H1 (cell line): ENCODE measurements around the gene CCL15. TPM values are rescaled to one million over a fixed set of nuclear protein-coding genes. Genes with fewer than 3 reads are reported as not detected.

Experiments
- CTCF ChIA-PET: fragments of 300-600 bp; sonication (Branson Sonifier 250); formaldehyde crosslinking; loops from one replicate; lab custom pipeline; 2021; ENCODE audit not compliant: partially characterized antibody; lab: Charles Lee
- POLR2A ChIA-PET: fragments of 300-600 bp; sonication (Branson Sonifier 250); formaldehyde crosslinking; loops from one replicate; lab custom pipeline; 2021; ENCODE audit warnings: inconsistent platforms; ENCODE audit not compliant: partially characterized antibody; lab: Charles Lee
- DNase-seq, 2 experiments: peaks; one replicate each; pipeline versions ENCODE4 v3.0.0 to v3.0.0-alpha.2; 2010 to 2022; ENCODE audit warnings: low spot score in 2 of 2, low read depth in 1 of 2, mixed read lengths in 1 of 2
- FAIRE-seq: peaks from 2 replicates; lab custom pipeline; 2011; peaks lifted over from hg19 to GRCh38; lab: Jason Lieb, UNC
- H2AFZ ChIP-seq: 2 replicates; pipeline ENCODE4 v1.8.1; 2012; ENCODE audit warnings: low read length, inconsistent platforms
- H2AK5ac ChIP-seq: 2 replicates; pipeline ENCODE4 v1.6.1; 2013; ENCODE audit warnings: low read depth, low read length
- H2BK120ac ChIP-seq: replicated peaks from 2 replicates; pipeline ENCODE3; 2013; ENCODE audit warnings: low read depth, low read length, inconsistent platforms
- H2BK12ac ChIP-seq: 2 replicates; pipeline ENCODE4 v1.6.1; 2013; ENCODE audit warnings: low read depth, low read length
- H2BK15ac ChIP-seq: 2 replicates; pipeline ENCODE4 v1.6.1; 2013; ENCODE audit warnings: low read length
- H2BK20ac ChIP-seq: 2 replicates; pipeline ENCODE4 v1.6.1; 2013; ENCODE audit warnings: low read length
- H2BK5ac ChIP-seq: 2 replicates; pipeline ENCODE4 v1.6.1; 2013; ENCODE audit warnings: low read depth, low read length
- H3K14ac ChIP-seq: 2 replicates; pipeline ENCODE4 v1.6.1; 2013; ENCODE audit warnings: inconsistent platforms; ENCODE audit not compliant: insufficient read length
- H3K18ac ChIP-seq: 2 replicates; pipeline ENCODE4 v1.6.1; 2013; ENCODE audit warnings: low read length; ENCODE audit errors: extremely low read depth
- H3K23ac ChIP-seq: 2 replicates; pipeline ENCODE4 v1.6.1; 2013; ENCODE audit warnings: inconsistent platforms; ENCODE audit not compliant: insufficient read length
- H3K23me2 ChIP-seq: 2 replicates; pipeline ENCODE4 v1.6.1; 2013; ENCODE audit warnings: low read depth, low read length
- H3K27ac ChIP-seq: 2 replicates; pipeline ENCODE4 v1.6.1; 2011; ENCODE audit warnings: low read depth, low read length, inconsistent platforms
- H3K27me3 ChIP-seq, 4 experiments: replicated peaks in 1 of 4; 1 replicate in 1 of 4; 2 replicates in 3 of 4; pipeline versions ENCODE4 v1.6.1 to v1.8.1; 2011 to 2013; ENCODE audit warnings: low read length in 3 of 4, mild to moderate bottlenecking in 3 of 4, inconsistent platforms in 2 of 4, mixed read lengths in 2 of 4, moderate library complexity in 1 of 4; ENCODE audit not compliant: control insufficient read depth in 3 of 4, insufficient read depth in 3 of 4; ENCODE audit errors: extremely low read depth in 1 of 4
- H3K36me3 ChIP-seq, 4 experiments: 2 replicates each; pipeline versions ENCODE4 v1.6.1 to v1.8.1; 2011 to 2013; ENCODE audit warnings: mild to moderate bottlenecking in 4 of 4, low read length in 3 of 4, moderate library complexity in 2 of 4, control low read depth in 1 of 4, inconsistent platforms in 1 of 4; ENCODE audit not compliant: insufficient read depth in 4 of 4, control insufficient read depth in 2 of 4
- H3K4ac ChIP-seq: replicated peaks from 2 replicates; pipeline ENCODE3; 2013; ENCODE audit warnings: low read length, low read depth, mixed read lengths, inconsistent platforms; ENCODE audit not compliant: insufficient read length
- H3K4me1 ChIP-seq, 4 experiments: replicated peaks in 1 of 4; 1 replicate in 1 of 4; 2 replicates in 3 of 4; pipeline versions ENCODE4 v1.6.1 to v1.8.1; 2011 to 2013; ENCODE audit warnings: low read length in 3 of 4, inconsistent platforms in 2 of 4, mixed read lengths in 1 of 4; ENCODE audit not compliant: insufficient read depth in 4 of 4, control insufficient read depth in 3 of 4
- H3K4me2 ChIP-seq, 2 experiments: 2 replicates each; pipeline versions ENCODE4 v1.6.1 to v1.8.1; 2011 to 2013; ENCODE audit warnings: low read depth in 2 of 2, low read length in 2 of 2, control low read depth in 1 of 2, inconsistent platforms in 1 of 2, mild to moderate bottlenecking in 1 of 2; ENCODE audit not compliant: insufficient read depth in 1 of 2
- H3K4me3 ChIP-seq, 4 experiments: fragments of 200-600, 300-600 bp in 1 of 4; sonication (generic), shearing (Covaris generic), sonication (Bioruptor Twin) in 1 of 4; 2 replicates each; pipeline versions ENCODE4 v1.5.1 to v1.8.1; 2011 to 2016; ENCODE audit warnings: low read length in 4 of 4, low read depth in 3 of 4, control low read depth in 2 of 4, inconsistent platforms in 2 of 4, mild to moderate bottlenecking in 2 of 4, mixed read lengths in 1 of 4, moderate library complexity in 1 of 4; ENCODE audit not compliant: insufficient read depth in 2 of 4; ENCODE audit errors: extremely low read depth in 1 of 4
- H3K56ac ChIP-seq: replicated peaks from 2 replicates; pipeline ENCODE3; 2013; ENCODE audit warnings: low read depth, mild to moderate bottlenecking, mixed read lengths, low read length, inconsistent platforms; ENCODE audit not compliant: insufficient read length
- H3K79me1 ChIP-seq: 2 replicates; pipeline ENCODE4 v1.6.1; 2013; ENCODE audit warnings: low read depth, low read length, control low read depth
- H3K79me2 ChIP-seq, 2 experiments: 2 replicates each; pipeline versions ENCODE4 v1.6.1 to v1.8.1; 2012 to 2013; ENCODE audit warnings: low read length in 2 of 2, mild to moderate bottlenecking in 2 of 2, inconsistent platforms in 1 of 2; ENCODE audit not compliant: insufficient read depth in 2 of 2, control insufficient read depth in 1 of 2
- H3K9ac ChIP-seq, 4 experiments: replicated peaks in 1 of 4; 1 replicate in 1 of 4; 2 replicates in 3 of 4; pipeline versions ENCODE4 v1.6.1 to v1.8.1; 2011 to 2013; ENCODE audit warnings: low read depth in 3 of 4, low read length in 3 of 4, control low read depth in 2 of 4, mild to moderate bottlenecking in 2 of 4, moderate library complexity in 2 of 4, inconsistent platforms in 1 of 4; ENCODE audit errors: extremely low read depth in 1 of 4
- H3K9me3 ChIP-seq, 2 experiments: 2 replicates each; pipeline versions ENCODE4 v1.6.1 to v1.8.1; 2012 to 2013; ENCODE audit warnings: mild to moderate bottlenecking in 2 of 2, moderate library complexity in 2 of 2, control low read depth in 1 of 2, inconsistent platforms in 1 of 2, low read depth in 1 of 2, low read length in 1 of 2, mixed read lengths in 1 of 2; ENCODE audit not compliant: insufficient read depth in 2 of 2
- H4K20me1 ChIP-seq, 2 experiments: replicated peaks in 1 of 2; 2 replicates each; pipeline versions ENCODE3 to v1.8.1; 2011 to 2013; ENCODE audit warnings: inconsistent platforms in 2 of 2, low read length in 2 of 2, mild to moderate bottlenecking in 1 of 2; ENCODE audit not compliant: insufficient read depth in 2 of 2, control insufficient read depth in 1 of 2
- H4K5ac ChIP-seq: 2 replicates; pipeline ENCODE4 v1.6.1; 2013; ENCODE audit warnings: low read length, low read depth, mixed read lengths, inconsistent platforms; ENCODE audit not compliant: insufficient read length
- H4K8ac ChIP-seq: 2 replicates; pipeline ENCODE4 v1.8.0; 2013; ENCODE audit warnings: mild to moderate bottlenecking, moderate library complexity, low read length, inconsistent platforms; ENCODE audit not compliant: insufficient read depth; ENCODE audit errors: extremely low read depth
- H4K91ac ChIP-seq: replicated peaks from 2 replicates; pipeline ENCODE3; 2013; ENCODE audit warnings: low read length, mixed read lengths, inconsistent platforms; ENCODE audit not compliant: insufficient read length
- BACH1 ChIP-seq: IDR thresholded peaks from 2 replicates; pipeline ENCODE4 v1.6.1; 2012; ENCODE audit warnings: low read length, improper control_type of control experiment
- BRCA1 ChIP-seq: IDR thresholded peaks from 2 replicates; pipeline ENCODE4 v1.6.1; 2012; ENCODE audit warnings: low read depth, low read length, improper control_type of control experiment
- EP300 ChIP-seq, 2 experiments: IDR thresholded peaks; 1 replicate in 1 of 2; 2 replicates in 1 of 2; pipeline ENCODE4 v1.6.1; 2011 to 2012; ENCODE audit warnings: low read depth in 2 of 2, low read length in 2 of 2, mild to moderate bottlenecking in 2 of 2, borderline replicate concordance in 1 of 2, inconsistent platforms in 1 of 2, moderate library complexity in 1 of 2
- GTF2F1 ChIP-seq: IDR thresholded peaks from 2 replicates; pipeline ENCODE4 v1.6.1; 2012; ENCODE audit warnings: low read depth, low read length, improper control_type of control experiment, borderline replicate concordance
- HDAC6 ChIP-seq: IDR thresholded peaks from one replicate; pipeline ENCODE4 v1.7.1; 2012; ENCODE audit warnings: low read depth, mild to moderate bottlenecking, inconsistent platforms, low read length, moderate library complexity
- KDM5A ChIP-seq: fragments of 200-600 bp; IDR thresholded peaks from 2 replicates; pipeline ENCODE4 v1.7.1; 2012; ENCODE audit warnings: mild to moderate bottlenecking, low read length, inconsistent platforms, mixed read lengths
- NRF1 ChIP-seq: IDR thresholded peaks from 2 replicates; pipeline ENCODE4 v1.6.1; 2011; ENCODE audit warnings: mild to moderate bottlenecking, low read depth, low read length, improper control_type of control experiment
- RAD21 ChIP-seq, 2 experiments: IDR thresholded peaks in 1 of 2; conservative IDR thresholded peaks in 1 of 2; 2 replicates each; pipeline ENCODE4 v1.6.1; 2011; ENCODE audit warnings: low read depth in 2 of 2, low read length in 2 of 2, improper control_type of control experiment in 1 of 2, inconsistent platforms in 1 of 2, mild to moderate bottlenecking in 1 of 2, moderate library complexity in 1 of 2
- RBBP5 ChIP-seq: IDR thresholded peaks from 2 replicates; pipeline ENCODE4 v1.7.1; 2012; ENCODE audit warnings: low read depth, mild to moderate bottlenecking, inconsistent platforms, low read length, moderate library complexity, borderline replicate concordance
- RXRA ChIP-seq: IDR thresholded peaks from 2 replicates; pipeline ENCODE4 v1.6.1; 2011; ENCODE audit warnings: low read depth, mild to moderate bottlenecking, low read length, moderate library complexity; ENCODE audit not compliant: insufficient read depth
- SIRT6 ChIP-seq: IDR thresholded peaks from one replicate; pipeline ENCODE4 v1.7.1; 2012; ENCODE audit warnings: low read length, inconsistent platforms
- SIX5 ChIP-seq: IDR thresholded peaks from 2 replicates; pipeline ENCODE4 v1.6.1; 2011; ENCODE audit warnings: mild to moderate bottlenecking, low read depth, low read length
- TBP ChIP-seq: IDR thresholded peaks from 2 replicates; pipeline ENCODE4 v1.6.1; 2011; ENCODE audit warnings: low read depth, low read length, improper control_type of control experiment
- TEAD4 ChIP-seq: IDR thresholded peaks from 2 replicates; pipeline ENCODE4 v1.6.1; 2012; ENCODE audit warnings: low read depth, low read length, inconsistent platforms, mixed read lengths
- YY1 ChIP-seq: IDR thresholded peaks from 2 replicates; pipeline ENCODE4 v1.6.1; 2011; ENCODE audit warnings: low read depth, mild to moderate bottlenecking, low read length
- WGBS, 2 experiments: shearing (Covaris generic) in 1 of 2; methylation state at CpG; one replicate each; pipeline versions ENCODE4 v1.1.6 to v1.1.7; 2013 to 2015; ENCODE audit warnings: low lambda C conversion rate in 2 of 2, mixed read lengths in 2 of 2, inconsistent platforms in 1 of 2, low coverage in 1 of 2, missing lambda C conversion rate in 1 of 2; ENCODE audit not compliant: insufficient replicate concordance in 2 of 2, insufficient coverage in 1 of 2, insufficient read length in 1 of 2; ENCODE audit errors: extremely low coverage in 1 of 2, missing lambda C conversion rate in 1 of 2; 5-methylcytosine and 5-hydroxymethylcytosine counted together
- polyA plus RNA-seq, 7 experiments: library from polyadenylated mRNA; depleted of rRNA in 3 of 7; stranded (reverse) in 5 of 7; unstranded in 2 of 7; fragments of >200 nt in 5 of 7; fragments of 200-250 nt in 2 of 7; gene quantifications; 1 replicate in 5 of 7; 2 replicates in 1 of 7; 4 replicates in 1 of 7; pipeline versions ENCODE4 v1.2.1 to v1.2.3, GENCODE V29; 2011 to 2013; ENCODE audit warnings: missing spikeins in 2 of 7, mixed read lengths in 2 of 7
- total RNA-seq: library from RNA; stranded (reverse); fragmentation: NEBNext Ultra II Directional; extraction: Animal tissue kit (Norgen Biotek cat#: 25700); gene quantifications from 2 replicates; pipeline ENCODE4 v1.2.1, GENCODE V29; 2021

The CCL15 gene
- total and polyA plus RNA-seq, 2 of the 8 experiments (the other 6 are each of a cell fraction or from before 2014, with no cell fraction given): not detected

DNA sequence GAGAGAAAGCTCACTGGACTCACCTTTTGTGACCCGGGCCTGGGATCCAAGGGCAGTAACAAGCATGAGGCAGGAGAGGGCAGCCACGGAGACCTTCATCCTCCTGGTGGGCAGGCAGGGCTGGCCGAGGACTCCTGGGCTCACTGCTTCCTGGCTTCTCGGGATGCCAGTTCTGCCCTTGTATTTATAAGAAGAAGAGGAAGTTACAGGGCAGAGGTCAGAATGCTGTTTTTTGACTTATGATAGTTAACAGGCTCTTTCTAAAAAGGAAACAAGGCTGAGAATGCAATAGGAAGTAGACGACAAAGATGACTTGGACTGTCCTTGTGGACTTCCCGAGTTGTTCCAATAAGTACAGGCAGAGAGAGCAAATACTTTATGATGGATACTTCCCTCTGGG lies 16.4 kb upstream of the CCL15 start, which contains the start of gene CCL23:
Gene CCL23 (minus strand): TSS at position 174 of the 400 bp plus-strand sequence. CDS start 75 bp downstream, at position 99.
- no peak within 1 kb of the TSS for H3K4ac ChIP-seq
- peaks cover 0 to 3% of the 10 kb centered on the region in 2 experiments; a peak in 2 of 4 replicates for H3K9me3 ChIP-seq
- no peak within 1 kb of the TSS for H2BK120ac ChIP-seq
- FAIRE-seq (no peak), DNase-seq (no peak)
- H3K9ac ChIP-seq: no peak within 1 kb of the TSS
- no peak within 1 kb of the TSS for H2BK20ac ChIP-seq
- no peak within 1 kb of the TSS for H3K4me3 ChIP-seq
- H2AK5ac ChIP-seq: no peak within 1 kb of the TSS
- H3K23ac ChIP-seq: no peak within 1 kb of the TSS
- H4K5ac ChIP-seq: no peak within 1 kb of the TSS
- no peak within 1 kb of the TSS for H2AFZ ChIP-seq
- no peak within 1 kb of the TSS for H3K18ac ChIP-seq
- no peak within 1 kb of the TSS for H3K56ac ChIP-seq
- H3K79me2 ChIP-seq: no peaks in the 10 kb centered on the region
- H3K4me1 ChIP-seq: no peaks in the 10 kb centered on the region
- H3K36me3 ChIP-seq: no peaks in the 10 kb centered on the region
- H2BK15ac ChIP-seq: no peak within 1 kb of the TSS
- no peaks in the 10 kb centered on the region for H3K23me2 ChIP-seq
- no peak within 1 kb of the TSS for H2BK12ac ChIP-seq
- no peak within 1 kb of the TSS for H3K4me2 ChIP-seq
- WGBS, 2 experiments: 87% methylated on average over 6 of the region's 6 CpGs; no CpG with 5 or more reads in 1 of the 2 experiments
- no peak within 1 kb of the TSS for H3K27ac ChIP-seq
- no peak within 1 kb of the TSS for H4K8ac ChIP-seq
- CTCF ChIA-PET: interaction anchor here (0.6 to 1.7 kb wide), 4 partner anchors 10 to 96 kb away, joined by 3 to 5 read pairs (median 4); no protein-coding TSS in a partner anchor
- POLR2A ChIA-PET: no interaction called here
- no peaks in the 10 kb centered on the region for H3K79me1 ChIP-seq
- no peak within 1 kb of the TSS for H2BK5ac ChIP-seq
- H3K27me3 ChIP-seq: no peaks in the 10 kb centered on the region
- no peak within 1 kb of the TSS for H3K14ac ChIP-seq
- H4K91ac ChIP-seq: no peak within 1 kb of the TSS
- H4K20me1 ChIP-seq: no peaks in the 10 kb centered on the region
- TF ChIP-seq YY1 (no peak), SIX5 (no peak), RXRA (no peak), BRCA1 (no peak), EP300 (IDR thresholded peaks at IDR 0.05; ENCODE audit: borderline replicate concordance in 1 of 2, low read depth in 2 of 2, low read length in 2 of 2) (no peak), NRF1 (no peak), TBP (no peak), HDAC6 (no peak), TEAD4 (no peak), KDM5A (no peak), GTF2F1 (no peak), BACH1 (no peak), SIRT6 (no peak), RAD21 (IDR thresholded peaks at IDR 0.05 in 1 of 2, conservative IDR thresholded peaks at IDR 0.05 in 1 of 2; ENCODE audit: low read depth in 2 of 2, low read length in 2 of 2) (peak in 1 of 2 experiments; percentile 12; a peak in 1 of 4 replicates), RBBP5 (no peak)
